Measurements from ENCODE around the gene MINDY2.

Gene MINDY2

GRCh38 chr15:58736018-58736643, 35.0 kb upstream of the MINDY2 start:
- H3K4me1 ChIP-seq (ENCODE audit: insufficient read depth, insufficient read length) = no peaks in the 10 kb centered on the region
- TF ChIP-seq ZNF274 (IDR thresholded peaks at IDR 0.05; ENCODE audit: low read depth, low read length) (no peak), YY1 (IDR thresholded peaks at IDR 0.05; ENCODE audit: insufficient read depth, insufficient read length) (no peak), SUZ12 (IDR thresholded peaks at IDR 0.05; ENCODE audit: extremely low read depth, insufficient read depth, insufficient read length) (no peak)
- H3K36me3 ChIP-seq (ENCODE audit: insufficient read depth, insufficient read length, low read length) = no peaks in the 10 kb centered on the region
- no peak for DNase-seq (ENCODE audit: low read depth, low spot score)
- no peaks in the 10 kb centered on the region for H3K27me3 ChIP-seq (ENCODE audit: insufficient read depth, insufficient read length)
- H3K9me3 ChIP-seq (ENCODE audit: insufficient read depth, low read length) = no peaks in the 10 kb centered on the region
- no peak overlapping the region for H3K9ac ChIP-seq (ENCODE audit: insufficient read length, low read depth)
- H3K4me3 ChIP-seq (ENCODE audit: insufficient read length, low read depth) = no peak overlapping the region

- no peak for TF ChIP-seq SUZ12 (IDR thresholded peaks at IDR 0.05; ENCODE audit: extremely low read depth, insufficient read depth, insufficient read length)
- Histone ChIP-seq H3K9me3 (ENCODE audit: insufficient read depth, low read length) (no peaks in the 10 kb centered on the region), H3K27me3 (ENCODE audit: insufficient read depth, insufficient read length) (no peaks in the 10 kb centered on the region), H3K4me1 (ENCODE audit: insufficient read depth, insufficient read length) (no peaks in the 10 kb centered on the region), H3K9ac (ENCODE audit: insufficient read length, low read depth) (no peak overlapping the region), H3K4me3 (ENCODE audit: insufficient read length, low read depth) (no peak overlapping the region), H3K36me3 (ENCODE audit: insufficient read depth, insufficient read length, low read length) (no peaks in the 10 kb centered on the region)
- DNase-seq (ENCODE audit: low read depth, low spot score) = no peak
Measured at GRCh38 chr15:58737298-58737697, 33.8 kb upstream of the MINDY2 start.

GRCh38 chr15:58738046-58738707, 32.9 kb upstream of the MINDY2 start:
- Histone ChIP-seq H3K27me3 (ENCODE audit: insufficient read depth, insufficient read length) (no peaks in the 10 kb centered on the region), H3K9ac (ENCODE audit: insufficient read length, low read depth) (no peak overlapping the region), H3K36me3 (ENCODE audit: insufficient read depth, insufficient read length, low read length) (no peaks in the 10 kb centered on the region), H3K4me3 (ENCODE audit: insufficient read length, low read depth) (no peak overlapping the region), H3K4me1 (ENCODE audit: insufficient read depth, insufficient read length) (no peaks in the 10 kb centered on the region), H3K9me3 (ENCODE audit: insufficient read depth, low read length) (no peaks in the 10 kb centered on the region)
- DNase-seq (ENCODE audit: low read depth, low spot score) = no peak
- TF ChIP-seq ZNF274 (IDR thresholded peaks at IDR 0.05; ENCODE audit: low read depth, low read length) (no peak), YY1 (IDR thresholded peaks at IDR 0.05; ENCODE audit: insufficient read depth, insufficient read length) (no peak), SUZ12 (IDR thresholded peaks at IDR 0.05; ENCODE audit: extremely low read depth, insufficient read depth, insufficient read length) (no peak)

GRCh38 chr15:58740436-58740835, 30.7 kb upstream of the MINDY2 start:
- TF ChIP-seq YY1 (IDR thresholded peaks at IDR 0.05; ENCODE audit: insufficient read depth, insufficient read length) (no peak), ZNF274 (IDR thresholded peaks at IDR 0.05; ENCODE audit: low read depth, low read length) (no peak), SUZ12 (IDR thresholded peaks at IDR 0.05; ENCODE audit: extremely low read depth, insufficient read depth, insufficient read length) (no peak)
- DNase-seq (ENCODE audit: low read depth, low spot score) = no peak
- Histone ChIP-seq H3K4me3 (ENCODE audit: insufficient read length, low read depth) (no peak overlapping the region), H3K27me3 (ENCODE audit: insufficient read depth, insufficient read length) (no peaks in the 10 kb centered on the region), H3K9ac (ENCODE audit: insufficient read length, low read depth) (no peak overlapping the region), H3K36me3 (ENCODE audit: insufficient read depth, insufficient read length, low read length) (no peaks in the 10 kb centered on the region), H3K4me1 (ENCODE audit: insufficient read depth, insufficient read length) (no peaks in the 10 kb centered on the region), H3K9me3 (ENCODE audit: insufficient read depth, low read length) (no peaks in the 10 kb centered on the region)

- DNase-seq (ENCODE audit: low read depth, low spot score) = no peak
- Histone ChIP-seq H3K4me1 (ENCODE audit: insufficient read depth, insufficient read length) (no peaks in the 10 kb centered on the region), H3K4me3 (ENCODE audit: insufficient read length, low read depth) (no peak overlapping the region), H3K36me3 (ENCODE audit: insufficient read depth, insufficient read length, low read length) (no peaks in the 10 kb centered on the region), H3K9ac (ENCODE audit: insufficient read length, low read depth) (no peak overlapping the region), H3K9me3 (ENCODE audit: insufficient read depth, low read length) (no peaks in the 10 kb centered on the region), H3K27me3 (ENCODE audit: insufficient read depth, insufficient read length) (no peaks in the 10 kb centered on the region)
- no peak for TF ChIP-seq SUZ12 (IDR thresholded peaks at IDR 0.05; ENCODE audit: extremely low read depth, insufficient read depth, insufficient read length)
- TF ChIP-seq ZNF274 (IDR thresholded peaks at IDR 0.05; ENCODE audit: low read depth, low read length) = no peak
- no peak for TF ChIP-seq YY1 (IDR thresholded peaks at IDR 0.05; ENCODE audit: insufficient read depth, insufficient read length)
Measured at GRCh38 chr15:58741032-58741431, 30.1 kb upstream of the MINDY2 start.

- no peaks in the 10 kb centered on the region for H3K9me3 ChIP-seq (ENCODE audit: insufficient read depth, low read length)
- DNase-seq (ENCODE audit: low read depth, low spot score) = no peak
- no peaks in the 10 kb centered on the region for H3K4me1 ChIP-seq (ENCODE audit: insufficient read depth, insufficient read length)
- H3K9ac ChIP-seq (ENCODE audit: insufficient read length, low read depth) = no peak overlapping the region
- no peaks in the 10 kb centered on the region for H3K27me3 ChIP-seq (ENCODE audit: insufficient read depth, insufficient read length)
- H3K4me3 ChIP-seq (ENCODE audit: insufficient read length, low read depth) = no peak overlapping the region
- TF ChIP-seq SUZ12 (IDR thresholded peaks at IDR 0.05; ENCODE audit: extremely low read depth, insufficient read depth, insufficient read length) (no peak), ZNF274 (IDR thresholded peaks at IDR 0.05; ENCODE audit: low read depth, low read length) (no peak)
- no peaks in the 10 kb centered on the region for H3K36me3 ChIP-seq (ENCODE audit: insufficient read depth, insufficient read length, low read length)
Measured at GRCh38 chr15:58742022-58742813, 28.9 kb upstream of the MINDY2 start.

- H3K27me3 ChIP-seq (ENCODE audit: insufficient read depth, insufficient read length) = no peaks in the 10 kb centered on the region
- H3K36me3 ChIP-seq (ENCODE audit: insufficient read depth, insufficient read length, low read length) = no peaks in the 10 kb centered on the region
- no peak for DNase-seq (ENCODE audit: low read depth, low spot score)
- no peak for TF ChIP-seq ZNF274 (IDR thresholded peaks at IDR 0.05; ENCODE audit: low read depth, low read length)
- TF ChIP-seq YY1 (IDR thresholded peaks at IDR 0.05; ENCODE audit: insufficient read depth, insufficient read length) = no peak
- no peak for TF ChIP-seq SUZ12 (IDR thresholded peaks at IDR 0.05; ENCODE audit: extremely low read depth, insufficient read depth, insufficient read length)
- H3K9ac ChIP-seq (ENCODE audit: insufficient read length, low read depth) = no peak overlapping the region
- H3K4me1 ChIP-seq (ENCODE audit: insufficient read depth, insufficient read length) = no peaks in the 10 kb centered on the region
- H3K9me3 ChIP-seq (ENCODE audit: insufficient read depth, low read length) = no peaks in the 10 kb centered on the region
- no peak overlapping the region for H3K4me3 ChIP-seq (ENCODE audit: insufficient read length, low read depth)
Measured at GRCh38 chr15:58742819-58743502, 28.1 kb upstream of the MINDY2 start.

All from NT2/D1 (cell line).